Ovary (tissue), 3 donors: ENCODE data around the gene GPN2.

ENCODE experiments used
- POLR2A ChIP-seq: fragments of 450-650 bp; IDR thresholded peaks from one replicate; pipeline ENCODE4 v1.6.1; 2017; ENCODE audit warnings: antibody characterized with exemption, mild to moderate bottlenecking, moderate library complexity
- TF ChIP-seq, protein P1 (sequence below), 3 donors: fragments of 450-650 bp in 2 of 3; fragments of 200-600 bp in 1 of 3; IDR thresholded peaks; one replicate each; pipeline versions ENCODE4 v1.5.1 to v1.8.0; 2016 to 2022; ENCODE audit warnings: antibody characterized with exemption in 3 of 3, mild to moderate bottlenecking in 1 of 3
- donor health status: DM: no; HTN: no; CAD: no.

DNA sequence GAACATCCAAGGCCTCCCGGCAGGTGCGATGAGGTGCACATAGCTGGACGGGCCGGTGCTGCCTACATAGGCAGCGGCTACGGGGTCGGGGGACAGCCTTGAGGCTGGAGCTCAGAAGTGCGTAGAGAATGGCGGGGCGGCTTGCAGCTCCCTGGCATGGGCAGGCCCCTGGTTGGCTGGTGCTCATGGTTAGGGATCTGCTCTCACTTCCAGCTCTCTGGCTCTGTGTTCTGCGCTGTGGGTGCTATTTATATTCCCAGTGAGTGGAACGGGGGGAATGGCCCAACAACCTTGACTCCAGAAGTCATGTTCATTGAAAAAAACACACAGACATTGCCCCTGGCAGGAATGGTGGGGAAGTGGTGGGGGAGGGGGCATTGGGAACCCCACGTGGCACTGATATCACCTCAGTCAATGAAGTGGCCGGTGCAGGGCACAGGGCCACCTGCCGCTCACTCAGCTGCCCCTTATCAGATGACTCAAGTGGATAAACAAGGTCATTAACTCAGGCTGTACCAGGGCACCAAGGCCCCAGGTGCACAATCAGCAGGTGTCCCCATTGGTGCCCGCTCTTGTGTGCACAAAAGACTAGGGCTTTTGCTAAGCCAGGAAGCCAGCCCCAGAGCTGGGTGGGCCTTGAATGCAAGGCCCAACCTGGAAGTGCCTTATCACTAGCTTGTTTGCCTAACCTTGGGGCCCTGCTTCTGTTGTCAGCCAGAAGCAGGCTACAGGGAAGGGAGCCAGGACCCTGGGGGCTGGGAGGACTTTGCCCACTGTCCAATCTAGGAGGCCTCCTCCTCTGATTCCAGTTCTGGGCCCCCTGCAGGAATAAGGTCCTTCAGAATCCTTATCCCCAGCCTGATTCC, 23.9 kb upstream of the GPN2 start, which contains the start of gene NR0B2:
- no peak for TF ChIP-seq POLR2A
- TF ChIP-seq, protein P1, sequence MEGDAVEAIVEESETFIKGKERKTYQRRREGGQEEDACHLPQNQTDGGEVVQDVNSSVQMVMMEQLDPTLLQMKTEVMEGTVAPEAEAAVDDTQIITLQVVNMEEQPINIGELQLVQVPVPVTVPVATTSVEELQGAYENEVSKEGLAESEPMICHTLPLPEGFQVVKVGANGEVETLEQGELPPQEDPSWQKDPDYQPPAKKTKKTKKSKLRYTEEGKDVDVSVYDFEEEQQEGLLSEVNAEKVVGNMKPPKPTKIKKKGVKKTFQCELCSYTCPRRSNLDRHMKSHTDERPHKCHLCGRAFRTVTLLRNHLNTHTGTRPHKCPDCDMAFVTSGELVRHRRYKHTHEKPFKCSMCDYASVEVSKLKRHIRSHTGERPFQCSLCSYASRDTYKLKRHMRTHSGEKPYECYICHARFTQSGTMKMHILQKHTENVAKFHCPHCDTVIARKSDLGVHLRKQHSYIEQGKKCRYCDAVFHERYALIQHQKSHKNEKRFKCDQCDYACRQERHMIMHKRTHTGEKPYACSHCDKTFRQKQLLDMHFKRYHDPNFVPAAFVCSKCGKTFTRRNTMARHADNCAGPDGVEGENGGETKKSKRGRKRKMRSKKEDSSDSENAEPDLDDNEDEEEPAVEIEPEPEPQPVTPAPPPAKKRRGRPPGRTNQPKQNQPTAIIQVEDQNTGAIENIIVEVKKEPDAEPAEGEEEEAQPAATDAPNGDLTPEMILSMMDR (IDR thresholded peaks at IDR 0.05) = no peak
